ENCODE measurements around the gene DNAAF3. TPM values are rescaled to one million over a fixed set of nuclear protein-coding genes. Genes with fewer than 3 reads are reported as not detected.
"Not testable (repeated sequence)": the region's sequence is repeated elsewhere in the genome, so short reads cannot be mapped to it uniquely, and the experiment has no call there.

Gene DNAAF3
- total RNA-seq, 1 donor from 2014 or later: 1.5 TPM

- H3K9me3 ChIP-seq: no peaks in the 10 kb centered on the region
- no peak for TF ChIP-seq CTCF (IDR thresholded peaks at IDR 0.05)
- no peaks in the 10 kb centered on the region for H3K36me3 ChIP-seq
- peak; percentile 79 for DNase-seq
- intact Hi-C loops (cut with DNase I): no loop called here
- no peak overlapping the region for H3K27ac ChIP-seq
- peaks cover 32% of the 10 kb centered on the region for H3K27me3 ChIP-seq
- H3K4me1 ChIP-seq: no peaks in the 10 kb centered on the region
- no peak overlapping the region for H3K4me3 ChIP-seq
- ATAC-seq: peak; percentile 54
Observed at GRCh38 chr19:55156202-55157063, 10.0 kb downstream of the DNAAF3 start.

GRCh38 chr19:55155784-55156183, 10.6 kb downstream of the DNAAF3 start:
- intact Hi-C loops (cut with DNase I); H3K4me1 ChIP-seq; H3K9me3 ChIP-seq; DNase-seq; H3K4me3 ChIP-seq; H3K27ac ChIP-seq; ATAC-seq; H3K36me3 ChIP-seq: not testable (repeated sequence)
- H3K27me3 ChIP-seq: peaks cover 27% of the 10 kb centered on the region

DNA sequence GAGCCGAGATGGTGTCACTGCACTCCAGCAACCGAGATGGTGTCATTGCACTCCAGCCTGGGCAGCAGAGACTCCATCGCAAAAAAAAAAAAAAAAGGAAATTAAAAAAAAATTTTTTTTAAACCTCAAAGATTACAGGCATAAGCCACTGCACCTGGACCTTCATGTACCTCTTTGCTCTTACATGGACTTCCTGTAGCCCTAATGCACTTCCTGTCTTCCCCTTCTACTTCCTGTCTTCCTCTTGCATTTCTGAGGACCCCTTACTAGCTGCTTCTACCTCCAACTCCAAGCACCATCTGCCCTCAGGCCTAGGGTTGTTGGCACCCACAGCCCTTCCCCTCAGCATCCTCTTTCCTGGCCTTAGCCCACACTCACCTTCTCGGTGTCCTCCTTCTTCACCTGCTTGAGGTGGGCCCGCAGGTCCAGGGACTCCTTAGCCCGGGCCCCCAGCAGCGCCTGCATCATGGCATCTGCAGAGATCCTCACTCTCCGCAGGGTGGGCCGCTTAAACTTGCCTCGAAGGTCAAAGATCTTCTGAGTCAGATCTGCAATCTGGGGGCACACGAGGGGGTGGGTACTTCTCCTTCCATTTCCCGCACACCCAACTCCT, 12.7 kb downstream of the DNAAF3 start:
- TF ChIP-seq CTCF (IDR thresholded peaks at IDR 0.05): no peak
- intact Hi-C loops (cut with DNase I): no loop called here
- Histone ChIP-seq H3K4me3 (no peak overlapping the region), H3K36me3 (no peaks in the 10 kb centered on the region), H3K27me3 (peaks cover 30% of the 10 kb centered on the region), H3K4me1 (no peaks in the 10 kb centered on the region), H3K9me3 (no peaks in the 10 kb centered on the region), H3K27ac (no peak overlapping the region)
- no peak for DNase-seq
- ATAC-seq: no peak

DNA sequence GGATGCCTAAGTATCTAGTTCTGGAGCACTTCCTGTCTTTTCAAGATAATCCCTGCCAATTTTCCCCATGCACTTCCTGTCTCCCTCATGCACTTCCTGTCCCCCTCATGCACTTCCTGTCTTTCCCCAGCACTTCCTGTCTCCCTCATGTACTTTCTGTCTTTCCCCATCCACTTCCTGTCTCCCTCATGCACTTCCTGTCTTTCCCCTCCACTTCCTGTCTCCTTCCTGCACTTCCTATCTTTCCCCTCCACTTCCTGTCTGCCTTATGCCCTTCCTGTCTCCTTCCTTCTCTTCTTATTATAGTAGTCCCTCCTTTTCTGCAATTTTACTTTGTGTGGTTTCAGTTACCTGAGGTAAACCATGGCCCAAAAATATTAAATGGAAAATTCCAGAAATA, 14.4 kb downstream of the DNAAF3 start:
- H3K9me3 ChIP-seq: no peaks in the 10 kb centered on the region
- H3K4me3 ChIP-seq: no peak overlapping the region
- no peaks in the 10 kb centered on the region for H3K4me1 ChIP-seq
- no peak for TF ChIP-seq CTCF (IDR thresholded peaks at IDR 0.05)
- peaks cover 27% of the 10 kb centered on the region for H3K27me3 ChIP-seq
- intact Hi-C loops (cut with DNase I): no loop called here
- H3K36me3 ChIP-seq: no peaks in the 10 kb centered on the region
- no peak overlapping the region for H3K27ac ChIP-seq
- no peak for DNase-seq
- no peak for ATAC-seq

- Histone ChIP-seq H3K9me3 (no peaks in the 10 kb centered on the region), H3K36me3 (no peaks in the 10 kb centered on the region), H3K4me1 (no peaks in the 10 kb centered on the region), H3K4me3 (no peak within 1 kb of the TSS), H3K27me3 (peaks cover 39% of the 10 kb centered on the region), H3K27ac (no peak within 1 kb of the TSS)
- intact Hi-C loops (cut with DNase I): no loop called here
- TF ChIP-seq CTCF (IDR thresholded peaks at IDR 0.05): no peak
- no peak for ATAC-seq
- DNase-seq: peak; percentile 51
Observed at GRCh38 chr19:55149078-55150003, 17.1 kb downstream of the DNAAF3 start, which contains the start of gene TNNT1. TSS of gene TNNT1 (minus strand) at chr19:55149206. CDS start at chr19:55147157, 2,049 bp downstream.
